ENCODE measurements around the gene AIFM3.
A peak's percentile ranks its signal among the peaks of the same experiment; 100 is the strongest.

AIFM3 gene

GRCh38 chr22:20994128-20994901 is 27.3 kb downstream of the AIFM3 start:
- Histone ChIP-seq H3K27ac (ENCODE audit: low read depth, low read length) (no peak overlapping the region), H3K36me3 (ENCODE audit: control insufficient read depth, insufficient read depth, low read length) (peaks cover 20% of the 10 kb centered on the region), H3K9ac (ENCODE audit: low read length) (no peak overlapping the region)

GRCh38 chr22:20994902-20995241 is 27.8 kb downstream of the AIFM3 start:
- peaks cover 26% of the 10 kb centered on the region for H3K36me3 ChIP-seq (ENCODE audit: control insufficient read depth, insufficient read depth, low read length)
- H3K27ac ChIP-seq (ENCODE audit: low read depth, low read length) = no peak overlapping the region
- H3K4me3 ChIP-seq (ENCODE audit: low read length) = no peak overlapping the region

More at GRCh38 chr22:20994128-20994901, 27.3 kb downstream of the AIFM3 start:
- H3K27me3 ChIP-seq (ENCODE audit: control insufficient read depth, insufficient read depth, low read length) = no peaks in the 10 kb centered on the region
- no peaks in the 10 kb centered on the region for H3K4me1 ChIP-seq (ENCODE audit: control insufficient read depth, insufficient read depth, low read length)
- no peak overlapping the region for H3K4me3 ChIP-seq (ENCODE audit: low read length)

GRCh38 chr22:20995329-20996030 is 28.4 kb downstream of the AIFM3 start:
- Histone ChIP-seq H3K36me3 (ENCODE audit: control insufficient read depth, insufficient read depth, low read length) (peaks cover 27% of the 10 kb centered on the region), H3K9ac (ENCODE audit: low read length) (no peak overlapping the region), H3K4me3 (ENCODE audit: low read length) (no peak overlapping the region)

More at GRCh38 chr22:20994902-20995241, 27.8 kb downstream of the AIFM3 start:
- no peak overlapping the region for H3K9ac ChIP-seq (ENCODE audit: low read length)
- H3K27me3 ChIP-seq (ENCODE audit: control insufficient read depth, insufficient read depth, low read length) = no peaks in the 10 kb centered on the region
- H3K4me1 ChIP-seq (ENCODE audit: control insufficient read depth, insufficient read depth, low read length) = no peaks in the 10 kb centered on the region

GRCh38 chr22:20996031-20996410 is 29.0 kb downstream of the AIFM3 start:
- no peak overlapping the region for H3K9ac ChIP-seq (ENCODE audit: low read length)
- no peak overlapping the region for H3K27ac ChIP-seq (ENCODE audit: low read depth, low read length)
- peaks cover 27% of the 10 kb centered on the region for H3K36me3 ChIP-seq (ENCODE audit: control insufficient read depth, insufficient read depth, low read length)
- H3K4me1 ChIP-seq (ENCODE audit: control insufficient read depth, insufficient read depth, low read length) = peaks cover 10% of the 10 kb centered on the region
- H3K4me3 ChIP-seq (ENCODE audit: low read length) = no peak overlapping the region
- no peaks in the 10 kb centered on the region for H3K27me3 ChIP-seq (ENCODE audit: control insufficient read depth, insufficient read depth, low read length)

More at GRCh38 chr22:20995329-20996030, 28.4 kb downstream of the AIFM3 start:
- Histone ChIP-seq H3K27ac (ENCODE audit: low read depth, low read length) (no peak overlapping the region), H3K4me1 (ENCODE audit: control insufficient read depth, insufficient read depth, low read length) (peaks cover 5% of the 10 kb centered on the region), H3K27me3 (ENCODE audit: control insufficient read depth, insufficient read depth, low read length) (no peaks in the 10 kb centered on the region)

- Histone ChIP-seq H3K4me1 (ENCODE audit: control insufficient read depth, insufficient read depth, low read length) (peaks cover 12% of the 10 kb centered on the region), H3K36me3 (ENCODE audit: control insufficient read depth, insufficient read depth, low read length) (peaks cover 26% of the 10 kb centered on the region), H3K4me3 (ENCODE audit: low read length) (no peak overlapping the region), H3K9ac (ENCODE audit: low read length) (no peak overlapping the region), H3K27ac (ENCODE audit: low read depth, low read length) (no peak overlapping the region), H3K27me3 (ENCODE audit: control insufficient read depth, insufficient read depth, low read length) (no peaks in the 10 kb centered on the region)
Observed at GRCh38 chr22:20996598-20997535, 29.8 kb downstream of the AIFM3 start.

GRCh38 chr22:20997536-20998257 is 30.6 kb downstream of the AIFM3 start:
- Histone ChIP-seq H3K4me1 (ENCODE audit: control insufficient read depth, insufficient read depth, low read length) (peaks cover 13% of the 10 kb centered on the region), H3K27ac (ENCODE audit: low read depth, low read length) (no peak overlapping the region), H3K4me3 (ENCODE audit: low read length) (no peak overlapping the region), H3K36me3 (ENCODE audit: control insufficient read depth, insufficient read depth, low read length) (peaks cover 18% of the 10 kb centered on the region), H3K27me3 (ENCODE audit: control insufficient read depth, insufficient read depth, low read length) (no peaks in the 10 kb centered on the region), H3K9ac (ENCODE audit: low read length) (no peak overlapping the region)

GRCh38 chr22:20998411-20999336 is 31.6 kb downstream of the AIFM3 start:
- H3K4me1 ChIP-seq (ENCODE audit: control insufficient read depth, insufficient read depth, low read length) = peaks cover 17% of the 10 kb centered on the region
- H3K27me3 ChIP-seq (ENCODE audit: control insufficient read depth, insufficient read depth, low read length) = no peaks in the 10 kb centered on the region
- H3K9ac ChIP-seq (ENCODE audit: low read length) = no peak overlapping the region
- no peak overlapping the region for H3K4me3 ChIP-seq (ENCODE audit: low read length)
- H3K36me3 ChIP-seq (ENCODE audit: control insufficient read depth, insufficient read depth, low read length) = peaks cover 18% of the 10 kb centered on the region
- no peak overlapping the region for H3K27ac ChIP-seq (ENCODE audit: low read depth, low read length)

- Histone ChIP-seq H3K9ac (ENCODE audit: low read length) (no peak overlapping the region), H3K36me3 (ENCODE audit: control insufficient read depth, insufficient read depth, low read length) (peaks cover 18% of the 10 kb centered on the region), H3K4me3 (ENCODE audit: low read length) (no peak overlapping the region), H3K4me1 (ENCODE audit: control insufficient read depth, insufficient read depth, low read length) (peaks cover 17% of the 10 kb centered on the region), H3K27ac (ENCODE audit: low read depth, low read length) (no peak overlapping the region), H3K27me3 (ENCODE audit: control insufficient read depth, insufficient read depth, low read length) (no peaks in the 10 kb centered on the region)
Observed at GRCh38 chr22:20999350-21000206, 32.5 kb downstream of the AIFM3 start.

- Histone ChIP-seq H3K4me3 (ENCODE audit: low read length) (peak overlapping the region; percentile 79), H3K9ac (ENCODE audit: low read length) (peak overlapping the region; percentile 63), H3K36me3 (ENCODE audit: control insufficient read depth, insufficient read depth, low read length) (peaks cover 18% of the 10 kb centered on the region), H3K27me3 (ENCODE audit: control insufficient read depth, insufficient read depth, low read length) (no peaks in the 10 kb centered on the region), H3K27ac (ENCODE audit: low read depth, low read length) (peak overlapping the region; percentile 98), H3K4me1 (ENCODE audit: control insufficient read depth, insufficient read depth, low read length) (peaks cover 17% of the 10 kb centered on the region)
Observed at GRCh38 chr22:21000207-21000986, 33.3 kb downstream of the AIFM3 start.

GRCh38 chr22:21000987-21001600 is 34.0 kb downstream of the AIFM3 start:
- H3K36me3 ChIP-seq (ENCODE audit: control insufficient read depth, insufficient read depth, low read length) = peaks cover 18% of the 10 kb centered on the region
- peak overlapping the region; percentile 98 for H3K27ac ChIP-seq (ENCODE audit: low read depth, low read length)

More at GRCh38 chr22:21000987-21001600, 34.0 kb downstream of the AIFM3 start:
- Histone ChIP-seq H3K27me3 (ENCODE audit: control insufficient read depth, insufficient read depth, low read length) (no peaks in the 10 kb centered on the region), H3K4me3 (ENCODE audit: low read length) (peak overlapping the region; percentile 79), H3K9ac (ENCODE audit: low read length) (peak overlapping the region; percentile 63), H3K4me1 (ENCODE audit: control insufficient read depth, insufficient read depth, low read length) (peaks cover 17% of the 10 kb centered on the region)
